ENCODE results near the gene LRCH1.

DNA sequence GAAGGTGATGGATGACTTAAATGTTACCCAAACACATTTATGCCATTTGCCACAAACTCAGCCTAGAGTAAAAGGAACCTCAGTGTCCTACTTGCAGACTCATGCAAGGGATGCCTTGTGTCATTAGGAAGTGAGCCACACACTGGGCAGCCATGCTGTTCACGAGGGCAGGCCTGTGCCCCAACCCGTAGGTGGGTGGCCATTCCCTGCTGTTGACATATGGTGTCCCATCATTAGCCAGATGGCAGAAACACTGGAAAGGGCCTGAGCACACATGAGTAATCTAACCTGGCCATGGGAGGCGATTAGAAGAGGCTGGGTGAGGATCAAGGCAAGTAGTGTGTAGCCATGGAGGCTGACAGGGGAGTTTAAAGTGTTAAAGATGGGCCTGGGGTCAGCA, 9.7 kb upstream of the LRCH1 start:
- no peak for TF ChIP-seq EZH2 (IDR thresholded peaks at IDR 0.05; ENCODE audit: insufficient read depth, poor library complexity, severe bottlenecking)
- TF ChIP-seq EZH2phosphoT487 (IDR thresholded peaks at IDR 0.05; ENCODE audit: insufficient read depth, low read depth) = no peak
